ENCODE measurements around the gene B4GALT7. TPM values are rescaled to one million over a fixed set of nuclear protein-coding genes. Genes with fewer than 3 reads are reported as not detected.

The B4GALT7 gene
- total RNA-seq, 1 donor from 2014 or later, result 40.7 TPM

GRCh38 chr5:177569894-177570293 is 30.0 kb upstream of the B4GALT7 start:
- Histone ChIP-seq H3K36me3 (ENCODE audit: control insufficient read depth, insufficient read depth, low read length) (no peaks in the 10 kb centered on the region), H3K4me3 (ENCODE audit: low read depth, low read length) (no peak overlapping the region), H3K27me3 (ENCODE audit: control insufficient read depth, insufficient read depth, low read length) (peaks cover 7% of the 10 kb centered on the region)
- no peak for TF ChIP-seq CTCF (IDR thresholded peaks at IDR 0.05; ENCODE audit: insufficient read depth, low read length, poor library complexity, severe bottlenecking)
- DNase-seq (ENCODE audit: low read depth), result no peak

DNA sequence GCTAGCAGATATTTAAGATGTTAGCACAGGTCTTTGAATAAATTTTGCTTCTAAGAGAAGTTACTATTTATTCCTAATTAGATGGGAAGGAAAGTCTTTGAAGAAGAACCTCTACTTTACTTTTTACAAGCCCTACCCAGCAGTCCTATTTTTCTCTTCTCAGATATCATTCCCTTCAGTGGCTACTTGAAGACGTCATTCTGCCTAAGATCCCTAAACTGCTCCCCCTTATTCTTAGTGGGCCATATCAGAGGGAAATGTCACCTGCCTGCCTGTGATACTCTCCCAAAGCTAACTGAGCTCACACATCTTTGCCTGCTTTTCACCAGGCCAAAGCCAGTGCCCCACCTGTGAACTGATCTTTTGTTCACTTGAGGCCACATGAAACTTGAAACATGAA is 24.4 kb upstream of the B4GALT7 start:
- Histone ChIP-seq H3K4me3 (ENCODE audit: low read depth, low read length) (no peak overlapping the region), H3K36me3 (ENCODE audit: control insufficient read depth, insufficient read depth, low read length) (no peaks in the 10 kb centered on the region), H3K27me3 (ENCODE audit: control insufficient read depth, insufficient read depth, low read length) (peaks cover 5% of the 10 kb centered on the region)
- no peak for TF ChIP-seq CTCF (IDR thresholded peaks at IDR 0.05; ENCODE audit: insufficient read depth, low read length, poor library complexity, severe bottlenecking)
- DNase-seq (ENCODE audit: low read depth), result no peak

GRCh38 chr5:177576169-177576568 is 23.8 kb upstream of the B4GALT7 start:
- TF ChIP-seq CTCF (IDR thresholded peaks at IDR 0.05; ENCODE audit: insufficient read depth, low read length, poor library complexity, severe bottlenecking), result no peak
- no peak for DNase-seq (ENCODE audit: low read depth)
- H3K36me3 ChIP-seq (ENCODE audit: control insufficient read depth, insufficient read depth, low read length), result no peaks in the 10 kb centered on the region
- no peak overlapping the region for H3K4me3 ChIP-seq (ENCODE audit: low read depth, low read length)
- peaks cover 5% of the 10 kb centered on the region for H3K27me3 ChIP-seq (ENCODE audit: control insufficient read depth, insufficient read depth, low read length)

DNA sequence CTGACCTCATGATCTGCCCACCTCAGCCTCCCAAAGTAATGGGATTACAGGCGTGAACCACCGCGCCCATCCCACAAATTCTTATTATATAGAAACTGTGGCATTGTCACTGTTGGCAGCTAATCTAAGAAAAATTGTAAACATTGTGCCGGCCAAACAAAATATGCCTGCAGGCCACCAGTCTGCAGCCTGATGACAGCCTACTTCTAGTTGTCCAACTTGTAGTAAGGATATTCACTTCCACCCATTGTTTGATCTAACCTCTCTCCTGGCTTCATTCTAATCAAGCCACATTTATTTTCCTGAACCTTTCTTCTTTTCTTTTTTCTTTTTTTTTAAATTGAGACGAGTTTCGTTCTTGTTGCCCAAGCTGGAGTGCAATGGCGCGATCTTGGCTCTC is 21.6 kb upstream of the B4GALT7 start:
- Histone ChIP-seq H3K27me3 (ENCODE audit: control insufficient read depth, insufficient read depth, low read length) (peaks cover 5% of the 10 kb centered on the region), H3K36me3 (ENCODE audit: control insufficient read depth, insufficient read depth, low read length) (no peaks in the 10 kb centered on the region), H3K4me3 (ENCODE audit: low read depth, low read length) (no peak overlapping the region)
- DNase-seq (ENCODE audit: low read depth), result no peak
- no peak for TF ChIP-seq CTCF (IDR thresholded peaks at IDR 0.05; ENCODE audit: insufficient read depth, low read length, poor library complexity, severe bottlenecking)

DNA sequence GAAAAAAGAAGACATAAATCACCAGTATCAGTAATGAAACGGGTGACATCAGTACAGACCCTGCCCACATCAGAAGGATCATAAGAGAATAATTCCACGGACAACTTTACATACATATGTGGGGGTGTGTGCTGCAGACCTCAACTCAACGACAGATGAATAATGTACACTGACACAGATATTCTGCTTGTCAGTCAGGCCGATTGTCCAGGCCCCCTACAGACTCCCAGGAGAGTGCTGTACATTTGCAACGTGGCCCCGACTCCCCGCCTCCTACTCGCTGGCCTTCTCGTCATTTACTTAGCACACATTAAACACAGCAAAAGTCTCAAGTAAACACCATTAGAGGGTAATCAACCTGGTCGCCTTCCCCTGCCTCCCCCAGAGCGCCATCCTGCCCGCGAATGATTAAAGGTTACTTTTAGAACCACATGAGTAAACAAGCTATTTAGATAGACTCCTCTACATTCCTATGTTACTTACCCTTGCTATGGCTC is 11.5 kb upstream of the B4GALT7 start:
- DNase-seq (ENCODE audit: low read depth), result no peak
- no peak overlapping the region for H3K4me3 ChIP-seq (ENCODE audit: low read depth, low read length)
- peaks cover 16% of the 10 kb centered on the region for H3K27me3 ChIP-seq (ENCODE audit: control insufficient read depth, insufficient read depth, low read length)
- no peak for TF ChIP-seq CTCF (IDR thresholded peaks at IDR 0.05; ENCODE audit: insufficient read depth, low read length, poor library complexity, severe bottlenecking)
- no peaks in the 10 kb centered on the region for H3K36me3 ChIP-seq (ENCODE audit: control insufficient read depth, insufficient read depth, low read length)

GRCh38 chr5:177590406-177590805 is 9.5 kb upstream of the B4GALT7 start:
- no peak for TF ChIP-seq CTCF (IDR thresholded peaks at IDR 0.05; ENCODE audit: insufficient read depth, low read length, poor library complexity, severe bottlenecking)
- H3K27me3 ChIP-seq (ENCODE audit: control insufficient read depth, insufficient read depth, low read length), result peaks cover 8% of the 10 kb centered on the region
- no peak overlapping the region for H3K4me3 ChIP-seq (ENCODE audit: low read depth, low read length)
- DNase-seq (ENCODE audit: low read depth), result no peak
- H3K36me3 ChIP-seq (ENCODE audit: control insufficient read depth, insufficient read depth, low read length), result no peaks in the 10 kb centered on the region

All from kidney epithelial cell (primary cell).